GM18907 (cell line): ENCODE data around the gene DUSP8.

ENCODE experiments used
- ATAC-seq: cut with Tn5 transposase; IDR thresholded peaks from one replicate; pipeline ENCODE4 v1.9.1; 2021; ENCODE audit warnings: mild to moderate bottlenecking, moderate library complexity; ENCODE audit not compliant: unreplicated experiment

Gene DUSP8

GRCh38 chr11:1566381-1567051 is 5.6 kb downstream of the DUSP8 start:
- no peak for ATAC-seq

GRCh38 chr11:1565904-1566247 is 6.2 kb downstream of the DUSP8 start:
- ATAC-seq = no peak

- ATAC-seq = no peak
Observed at GRCh38 chr11:1565173-1565903, 6.7 kb downstream of the DUSP8 start.

GRCh38 chr11:1564535-1565172 is 7.4 kb downstream of the DUSP8 start:
- ATAC-seq = no peak

GRCh38 chr11:1563697-1564534 is 8.2 kb downstream of the DUSP8 start:
- no peak for ATAC-seq

- no peak for ATAC-seq
Observed at GRCh38 chr11:1563149-1563638, 8.9 kb downstream of the DUSP8 start.

GRCh38 chr11:1562469-1563148 is 9.5 kb downstream of the DUSP8 start:
- no peak for ATAC-seq

GRCh38 chr11:1561955-1562354 is 10.1 kb downstream of the DUSP8 start:
- no peak for ATAC-seq

GRCh38 chr11:1561266-1561665 is 10.8 kb downstream of the DUSP8 start:
- no peak for ATAC-seq

GRCh38 chr11:1560649-1561251 is 11.3 kb downstream of the DUSP8 start:
- no peak for ATAC-seq

GRCh38 chr11:1560002-1560648 is 11.9 kb downstream of the DUSP8 start:
- no peak for ATAC-seq

GRCh38 chr11:1559111-1559951 is 12.7 kb downstream of the DUSP8 start:
- ATAC-seq = no peak

GRCh38 chr11:1558775-1559110 is 13.3 kb downstream of the DUSP8 start:
- ATAC-seq = no peak

GRCh38 chr11:1557904-1558774 is 13.9 kb downstream of the DUSP8 start:
- no peak for ATAC-seq

GRCh38 chr11:1557051-1557884 is 14.8 kb downstream of the DUSP8 start:
- no peak for ATAC-seq

- ATAC-seq = no peak
Observed at GRCh38 chr11:1556278-1556902, 15.7 kb downstream of the DUSP8 start.

GRCh38 chr11:1555713-1556153 is 16.3 kb downstream of the DUSP8 start:
- no peak for ATAC-seq
